IPS-20b (cell line): ENCODE data around the gene KCNG2.

Source experiments
- H3K27ac ChIP-seq: one replicate; pipeline ENCODE4 v1.5.1; 2013; ENCODE audit warnings: low read length
- H3K27me3 ChIP-seq: 2 replicates; pipeline ENCODE4 v1.6.1; 2013; ENCODE audit warnings: mild to moderate bottlenecking, low read length, inconsistent platforms; ENCODE audit not compliant: insufficient read depth
- H3K36me3 ChIP-seq: 2 replicates; pipeline ENCODE4 v1.6.1; 2013; ENCODE audit warnings: low read depth, mild to moderate bottlenecking, inconsistent platforms, low read length, moderate library complexity; ENCODE audit not compliant: insufficient read depth
- H3K4me1 ChIP-seq: 2 replicates; pipeline ENCODE4 v1.6.1; 2013; ENCODE audit warnings: mild to moderate bottlenecking, control low read depth, inconsistent platforms, low read length, moderate library complexity; ENCODE audit not compliant: insufficient read depth
- H3K4me3 ChIP-seq: 2 replicates; pipeline ENCODE4 v1.5.1; 2013; ENCODE audit warnings: mild to moderate bottlenecking, low read length, inconsistent platforms
- H3K9ac ChIP-seq: 2 replicates; pipeline ENCODE4 v1.6.1; 2013; ENCODE audit warnings: low read depth, mild to moderate bottlenecking, inconsistent platforms, low read length, moderate library complexity
- H3K9me3 ChIP-seq: 2 replicates; pipeline ENCODE4 v1.6.1; 2013; ENCODE audit warnings: mild to moderate bottlenecking, low read depth, low read length, inconsistent platforms; ENCODE audit not compliant: insufficient read depth

The KCNG2 gene

DNA sequence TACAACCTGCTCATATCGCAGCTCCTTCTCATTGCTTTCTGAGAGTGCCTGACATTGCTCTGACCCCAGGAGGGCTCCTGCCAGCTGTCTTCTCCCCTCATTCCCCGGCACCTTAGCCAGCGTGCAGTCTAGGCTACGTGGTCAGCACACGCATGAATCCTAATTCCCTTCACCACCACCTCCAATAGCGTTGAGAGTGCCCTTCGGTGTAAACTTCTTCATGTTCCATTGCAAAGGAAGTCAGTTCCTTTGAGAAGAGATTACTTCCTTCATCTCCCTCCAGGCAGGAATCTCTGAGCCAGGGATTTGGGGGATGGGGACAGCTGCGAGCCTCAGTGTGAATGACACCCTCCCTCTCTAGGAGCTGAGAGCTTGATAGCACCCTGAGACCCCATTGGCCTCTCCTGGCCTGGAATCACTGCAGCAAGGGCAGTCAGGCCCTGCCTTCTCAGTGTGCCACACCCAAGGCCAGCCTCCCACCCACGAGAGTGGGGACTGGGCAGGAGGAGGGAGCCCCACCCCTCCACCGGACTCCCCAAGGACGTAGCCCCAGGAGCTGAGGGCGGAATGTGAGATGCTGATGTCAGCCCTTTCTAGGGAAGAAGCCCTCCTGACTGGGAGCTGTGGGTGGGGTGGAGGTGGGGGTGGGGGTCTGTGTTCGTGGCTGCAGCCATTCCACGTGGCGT lies 100.3 kb downstream of the KCNG2 start:
- Histone ChIP-seq H3K36me3 (no peaks in the 10 kb centered on the region), H3K4me1 (no peaks in the 10 kb centered on the region), H3K27me3 (no peaks in the 10 kb centered on the region), H3K9ac (no peak overlapping the region), H3K27ac (no peak overlapping the region), H3K4me3 (no peak overlapping the region), H3K9me3 (peaks cover 76% of the 10 kb centered on the region)

DNA sequence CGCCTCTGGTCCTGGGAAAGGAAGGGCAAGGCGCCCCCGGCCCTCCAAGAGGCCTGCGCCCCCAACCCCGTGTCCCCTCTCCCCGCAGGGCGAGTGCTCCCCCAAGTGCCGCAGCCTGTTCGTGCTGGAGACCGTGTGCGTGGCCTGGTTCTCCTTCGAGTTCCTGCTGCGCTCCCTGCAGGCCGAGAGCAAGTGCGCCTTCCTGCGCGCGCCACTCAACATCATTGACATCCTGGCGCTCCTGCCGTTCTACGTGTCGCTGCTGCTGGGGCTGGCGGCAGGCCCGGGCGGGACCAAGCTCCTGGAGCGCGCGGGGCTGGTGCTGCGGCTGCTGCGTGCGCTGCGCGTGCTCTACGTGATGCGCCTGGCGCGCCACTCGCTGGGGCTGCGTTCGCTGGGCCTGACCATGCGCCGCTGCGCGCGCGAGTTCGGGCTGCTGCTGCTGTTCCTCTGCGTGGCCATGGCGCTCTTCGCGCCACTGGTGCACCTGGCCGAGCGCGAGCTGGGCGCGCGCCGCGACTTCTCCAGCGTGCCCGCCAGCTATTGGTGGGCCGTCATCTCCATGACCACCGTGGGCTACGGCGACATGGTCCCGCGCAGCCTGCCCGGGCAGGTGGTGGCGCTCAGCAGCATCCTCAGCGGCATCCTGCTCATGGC lies 101.3 kb downstream of the KCNG2 start:
- Histone ChIP-seq H3K9ac (no peak overlapping the region), H3K9me3 (peaks cover 66% of the 10 kb centered on the region), H3K27me3 (no peaks in the 10 kb centered on the region), H3K4me1 (no peaks in the 10 kb centered on the region), H3K36me3 (no peaks in the 10 kb centered on the region), H3K4me3 (no peak overlapping the region), H3K27ac (no peak overlapping the region)

DNA sequence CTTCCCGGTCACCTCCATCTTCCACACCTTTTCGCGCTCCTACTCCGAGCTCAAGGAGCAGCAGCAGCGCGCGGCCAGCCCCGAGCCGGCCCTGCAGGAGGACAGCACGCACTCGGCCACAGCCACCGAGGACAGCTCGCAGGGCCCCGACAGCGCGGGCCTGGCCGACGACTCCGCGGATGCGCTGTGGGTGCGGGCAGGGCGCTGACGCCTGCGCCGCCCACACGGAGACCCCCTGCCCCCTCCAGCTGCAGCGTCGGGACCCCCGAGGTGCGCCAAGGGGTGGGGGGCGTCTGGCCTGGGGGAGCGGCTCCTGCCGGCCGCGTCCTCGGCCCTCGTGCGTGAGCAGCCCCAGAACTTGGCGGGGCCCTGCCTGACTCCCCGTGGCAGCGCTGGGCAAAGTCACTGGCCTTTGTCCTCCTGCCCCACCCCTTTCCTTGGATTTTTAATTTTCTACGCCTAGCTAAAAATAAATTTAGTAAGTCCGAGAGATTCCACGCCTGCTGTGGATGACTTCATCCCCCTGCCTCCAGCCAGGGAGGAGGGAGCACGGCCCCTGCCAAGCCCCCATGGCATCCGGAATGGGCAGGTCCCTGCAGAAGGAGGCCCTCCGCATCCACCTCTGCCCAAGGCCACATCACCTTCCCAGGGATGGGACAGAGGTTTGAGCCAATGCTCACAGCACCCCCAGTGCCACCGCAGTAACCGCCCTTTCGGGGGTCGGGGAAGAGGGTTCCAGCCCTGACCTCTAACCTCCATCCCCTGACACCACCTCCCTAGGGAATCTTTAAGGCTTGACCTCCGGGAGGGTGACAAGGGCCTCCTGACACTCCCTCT lies 102.1 kb downstream of the KCNG2 start:
- H3K36me3 ChIP-seq, result no peaks in the 10 kb centered on the region
- no peak overlapping the region for H3K9ac ChIP-seq
- peaks cover 59% of the 10 kb centered on the region for H3K9me3 ChIP-seq
- no peaks in the 10 kb centered on the region for H3K27me3 ChIP-seq
- no peak overlapping the region for H3K27ac ChIP-seq
- H3K4me1 ChIP-seq, result no peaks in the 10 kb centered on the region
- H3K4me3 ChIP-seq, result no peak overlapping the region

DNA sequence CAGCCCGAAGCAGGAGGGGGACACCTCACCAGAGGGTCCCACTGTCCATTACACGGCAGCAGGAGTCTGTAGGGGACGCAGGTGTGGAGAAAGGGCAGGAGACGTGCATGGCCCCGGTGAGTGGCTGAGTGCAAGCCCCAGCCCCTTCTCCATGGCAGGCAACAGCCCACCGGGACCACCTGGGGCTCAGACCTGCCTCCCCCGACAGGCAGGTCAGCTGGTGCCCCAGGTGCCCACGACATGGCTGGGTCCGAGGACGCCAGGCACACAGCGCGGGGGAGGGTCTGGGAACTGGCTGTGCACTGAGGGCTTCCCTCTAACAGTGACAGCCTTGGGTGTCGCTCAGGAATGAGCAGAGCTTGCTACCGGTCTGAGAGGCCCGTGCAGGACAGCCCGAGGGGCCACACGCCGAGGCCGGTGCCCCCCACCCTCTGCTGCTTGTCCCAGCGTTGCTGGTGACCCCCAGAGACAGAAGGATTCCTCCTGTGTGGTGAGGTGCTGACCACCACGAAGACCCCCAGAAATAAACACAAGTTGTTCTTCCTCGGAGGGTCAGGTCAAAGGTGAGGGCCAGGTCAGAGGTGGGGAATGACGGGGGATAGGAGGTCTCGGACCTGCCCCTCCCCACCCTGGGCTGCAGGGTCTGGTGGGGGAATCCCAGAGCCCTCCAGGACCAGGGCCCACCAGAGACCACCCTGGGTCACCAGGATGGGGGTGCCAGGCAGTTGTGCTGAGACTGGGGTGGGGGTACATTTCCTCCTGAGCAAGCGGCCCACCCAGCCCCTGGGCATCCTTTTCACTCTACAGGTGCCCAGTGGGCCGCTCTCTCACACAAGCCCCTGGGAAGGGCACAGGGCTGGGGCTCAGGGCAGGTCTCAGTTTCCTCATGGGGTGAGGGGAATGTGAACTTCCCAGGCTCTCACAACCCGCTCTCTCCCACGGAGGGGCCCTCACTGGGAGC lies 103.2 kb downstream of the KCNG2 start:
- no peaks in the 10 kb centered on the region for H3K27me3 ChIP-seq
- no peaks in the 10 kb centered on the region for H3K36me3 ChIP-seq
- no peak overlapping the region for H3K27ac ChIP-seq
- H3K4me3 ChIP-seq, result no peak overlapping the region
- peaks cover 48% of the 10 kb centered on the region for H3K9me3 ChIP-seq
- H3K9ac ChIP-seq, result no peak overlapping the region
- no peaks in the 10 kb centered on the region for H3K4me1 ChIP-seq

DNA sequence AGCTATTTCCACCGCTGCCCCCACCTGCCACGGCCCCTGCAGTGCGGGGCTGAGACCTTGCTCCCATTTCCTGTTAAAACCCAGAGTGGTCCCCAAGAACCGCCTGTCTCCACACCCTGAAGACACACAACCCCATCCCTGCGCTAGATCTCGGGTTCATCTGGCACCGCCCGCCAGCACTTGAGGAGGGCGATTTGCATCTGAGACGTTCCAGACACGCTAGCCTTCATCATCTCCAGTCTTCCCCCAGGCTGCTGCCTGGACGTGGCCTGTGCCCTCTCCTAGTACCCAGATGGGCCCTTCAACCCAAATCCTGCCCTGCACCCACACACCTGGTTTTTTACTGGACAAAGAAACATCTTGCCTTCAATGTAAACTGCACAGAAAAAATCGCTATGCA lies 103.9 kb downstream of the KCNG2 start:
- Histone ChIP-seq H3K4me1 (no peaks in the 10 kb centered on the region), H3K27me3 (no peaks in the 10 kb centered on the region), H3K9me3 (peaks cover 40% of the 10 kb centered on the region), H3K27ac (no peak overlapping the region), H3K36me3 (no peaks in the 10 kb centered on the region), H3K9ac (no peak overlapping the region), H3K4me3 (no peak overlapping the region)

DNA sequence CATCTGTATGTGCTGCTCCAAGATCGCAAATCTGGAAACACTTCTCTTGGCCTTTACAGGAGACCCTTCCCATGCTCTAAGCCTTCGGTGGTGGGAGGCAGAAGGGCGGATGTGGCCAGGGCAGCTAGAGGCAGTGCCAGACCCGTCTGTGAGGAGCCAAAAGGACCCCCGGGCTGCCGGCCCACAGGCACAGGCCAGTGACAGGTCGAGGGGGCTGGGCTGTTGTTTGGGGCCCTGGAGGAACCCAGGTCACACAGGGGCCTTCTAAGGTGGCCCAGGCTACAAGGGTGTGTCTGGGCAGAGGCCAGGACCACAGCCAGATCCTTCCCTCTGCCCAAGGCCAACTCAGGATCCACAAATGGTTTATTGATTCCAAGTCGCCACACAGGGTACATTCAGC lies 104.3 kb downstream of the KCNG2 start:
- H3K9me3 ChIP-seq, result peaks cover 36% of the 10 kb centered on the region
- H3K9ac ChIP-seq, result no peak overlapping the region

DNA sequence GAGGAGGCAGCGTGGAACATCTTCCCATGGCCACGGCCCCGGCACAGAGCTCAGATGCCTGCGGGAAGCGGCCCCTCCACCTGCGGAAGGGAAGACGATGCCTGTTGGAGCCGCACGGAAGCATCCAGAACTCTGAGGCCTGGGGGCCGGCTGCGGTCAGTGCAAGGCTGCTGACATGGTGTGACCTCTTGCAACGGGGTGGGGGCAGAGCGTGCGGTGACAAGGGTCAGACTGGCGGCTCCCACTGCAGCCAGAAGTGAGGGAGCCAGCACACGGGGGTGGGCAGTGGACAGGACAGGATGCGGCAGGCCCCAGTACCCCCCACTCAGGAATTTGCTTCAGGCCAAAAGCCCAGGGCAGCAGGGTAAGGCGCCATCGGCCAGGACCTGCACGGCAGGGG lies 104.9 kb downstream of the KCNG2 start:
- Histone ChIP-seq H3K9ac (no peak overlapping the region), H3K27me3 (no peaks in the 10 kb centered on the region), H3K36me3 (no peaks in the 10 kb centered on the region), H3K27ac (no peak overlapping the region), H3K9me3 (peaks cover 31% of the 10 kb centered on the region), H3K4me1 (no peaks in the 10 kb centered on the region), H3K4me3 (no peak overlapping the region)

More for the DNA sequence above, 104.3 kb downstream of the KCNG2 start:
- no peak overlapping the region for H3K27ac ChIP-seq
- no peak overlapping the region for H3K4me3 ChIP-seq
- H3K4me1 ChIP-seq, result no peaks in the 10 kb centered on the region
- H3K27me3 ChIP-seq, result no peaks in the 10 kb centered on the region
- H3K36me3 ChIP-seq, result no peaks in the 10 kb centered on the region

DNA sequence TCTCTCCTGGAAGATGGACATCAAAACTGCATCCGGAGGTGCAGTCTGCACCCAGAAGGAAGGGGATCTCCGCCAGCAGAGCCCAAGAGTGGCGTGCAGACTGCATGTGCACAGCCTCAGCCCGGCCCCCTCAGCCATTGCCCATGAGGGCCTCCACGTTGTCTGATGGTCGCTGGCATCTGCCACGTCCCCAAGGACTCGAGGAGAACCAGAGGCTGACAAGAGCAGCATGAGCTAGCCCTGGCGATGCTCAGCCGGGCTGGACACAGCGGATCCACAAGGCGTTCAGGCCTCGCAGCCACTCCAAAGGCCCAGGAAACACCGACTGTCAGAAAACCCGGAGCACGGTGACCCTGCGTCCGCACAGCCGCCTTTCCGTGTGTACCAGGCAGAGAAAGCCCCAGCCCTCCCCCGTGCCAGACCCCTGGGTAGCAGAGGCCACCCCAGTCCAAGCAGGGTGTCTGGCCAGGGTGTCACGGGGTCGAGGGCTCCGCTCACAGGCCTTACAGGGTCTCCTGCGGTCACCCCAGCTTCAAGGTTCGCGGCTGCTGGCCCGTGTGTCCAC lies 105.4 kb downstream of the KCNG2 start:
- Histone ChIP-seq H3K27ac (no peak overlapping the region), H3K27me3 (no peaks in the 10 kb centered on the region), H3K4me3 (no peak overlapping the region), H3K9me3 (peaks cover 26% of the 10 kb centered on the region), H3K4me1 (no peaks in the 10 kb centered on the region), H3K36me3 (no peaks in the 10 kb centered on the region), H3K9ac (no peak overlapping the region)

DNA sequence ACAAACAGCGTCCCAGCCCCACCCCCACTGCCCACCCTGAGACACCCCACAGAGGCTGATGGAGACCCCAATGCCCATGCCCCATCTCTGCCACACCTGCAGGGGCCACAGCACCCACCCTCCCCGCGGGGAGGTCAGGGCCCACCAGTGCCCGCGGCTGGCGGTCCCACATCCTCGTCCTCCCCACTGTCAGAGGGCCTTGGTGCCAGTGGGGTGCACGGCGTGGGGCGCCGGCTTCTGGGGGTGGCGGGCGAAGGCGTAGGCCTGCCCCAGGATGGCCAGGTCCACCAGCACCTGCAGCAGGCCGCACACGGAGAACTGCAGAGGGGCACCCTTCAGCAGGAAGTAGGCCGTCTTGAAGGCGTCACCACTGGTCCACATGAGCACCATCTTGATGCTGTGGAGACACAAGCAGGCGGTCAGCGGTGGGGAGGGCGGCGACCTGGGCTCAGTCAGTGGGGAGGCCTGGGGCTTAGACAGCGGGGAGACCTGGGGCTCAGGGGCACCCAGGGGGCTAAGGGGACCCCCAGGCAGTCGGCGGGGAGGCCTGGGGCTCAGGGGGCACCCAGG lies 106.1 kb downstream of the KCNG2 start:
- no peak overlapping the region for H3K27ac ChIP-seq
- H3K9me3 ChIP-seq, result peaks cover 18% of the 10 kb centered on the region
- no peaks in the 10 kb centered on the region for H3K36me3 ChIP-seq
- no peaks in the 10 kb centered on the region for H3K27me3 ChIP-seq
- H3K4me3 ChIP-seq, result no peak overlapping the region
- H3K4me1 ChIP-seq, result no peaks in the 10 kb centered on the region
- no peak overlapping the region for H3K9ac ChIP-seq

DNA sequence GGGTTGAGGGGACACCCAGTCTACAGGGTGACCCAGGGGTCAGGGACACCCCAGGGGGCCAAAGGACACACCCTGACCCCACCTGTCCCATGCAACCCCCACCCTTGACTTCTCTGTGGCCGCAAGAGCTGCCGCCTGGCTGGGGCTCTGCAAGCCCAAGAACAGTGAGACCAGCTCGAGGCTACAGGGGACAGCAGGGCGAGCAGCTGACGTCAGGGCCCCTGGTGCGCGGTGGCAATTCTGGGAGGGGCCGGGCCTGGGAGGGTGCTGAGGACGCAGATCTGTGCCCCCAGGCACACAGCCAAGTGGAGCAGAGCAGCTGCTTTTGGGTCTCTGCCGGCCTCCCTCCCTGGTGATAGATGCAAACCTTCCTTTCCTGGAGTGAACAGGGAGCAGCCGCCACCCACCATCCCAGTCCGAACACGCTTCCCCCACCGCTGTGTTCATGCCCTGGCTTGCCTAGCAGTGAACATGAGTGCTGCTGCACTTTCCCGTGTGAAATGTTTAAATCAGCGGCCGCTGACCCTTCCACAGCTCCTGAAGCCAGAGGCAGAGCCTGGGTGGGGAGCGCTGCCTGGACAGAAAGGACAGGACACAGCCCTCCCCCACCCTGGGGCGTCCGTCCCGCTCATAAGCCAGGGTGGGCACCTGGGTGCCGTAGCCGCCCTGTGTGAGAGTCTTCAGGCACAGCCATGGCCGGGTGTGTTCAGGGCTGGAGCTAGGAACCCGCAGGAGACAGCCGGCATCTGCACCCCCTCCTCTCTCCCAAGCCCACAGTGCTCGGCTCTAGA lies 106.8 kb downstream of the KCNG2 start:
- Histone ChIP-seq H3K9ac (no peak overlapping the region), H3K27ac (no peak overlapping the region), H3K36me3 (no peaks in the 10 kb centered on the region), H3K4me1 (no peaks in the 10 kb centered on the region), H3K9me3 (peaks cover 17% of the 10 kb centered on the region), H3K4me3 (no peak overlapping the region), H3K27me3 (no peaks in the 10 kb centered on the region)
